ELF-1 (cell line): ENCODE results near the gene ALDH2.
"Not testable (repeated sequence)": the region's sequence is repeated elsewhere in the genome, so short reads cannot be mapped to it uniquely, and the experiment has no call there.

ENCODE experiments used
- DNase-seq: peaks from one replicate; pipeline ENCODE4 v3.0.0-alpha.2; 2016; ENCODE audit warnings: low read depth, low spot score

Gene ALDH2

DNA sequence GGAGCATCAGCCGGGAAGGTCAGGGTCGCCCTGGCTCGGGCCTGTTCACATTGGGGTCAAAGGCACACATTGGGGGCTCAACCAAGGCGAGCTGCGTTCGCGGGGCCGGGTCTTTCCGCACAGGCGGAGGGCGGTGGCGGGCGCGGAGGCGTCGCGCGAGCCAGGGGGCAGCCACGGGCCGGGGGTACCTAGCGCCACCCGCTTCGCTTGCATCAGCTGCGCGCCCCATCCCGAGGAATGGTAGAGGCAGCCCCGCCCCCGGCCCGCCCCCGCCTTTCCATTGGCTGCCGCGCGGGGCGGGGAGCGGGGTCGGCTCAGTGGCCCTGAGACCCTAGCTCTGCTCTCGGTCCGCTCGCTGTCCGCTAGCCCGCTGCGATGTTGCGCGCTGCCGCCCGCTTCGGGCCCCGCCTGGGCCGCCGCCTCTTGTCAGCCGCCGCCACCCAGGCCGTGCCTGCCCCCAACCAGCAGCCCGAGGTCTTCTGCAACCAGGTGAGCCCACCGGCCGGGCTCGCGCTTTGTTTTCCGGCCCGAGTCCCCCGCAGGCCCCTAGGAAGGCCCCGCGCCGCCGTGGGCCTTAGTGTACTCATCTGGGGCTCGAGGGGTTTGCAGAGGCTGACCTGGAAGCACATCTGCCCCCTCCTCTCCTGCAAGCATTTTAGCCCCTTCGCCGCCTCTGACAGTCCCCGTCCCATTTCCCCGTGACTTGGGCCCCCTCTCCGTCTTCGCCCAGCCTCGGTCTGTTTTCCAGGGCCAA, at the start of gene ALDH2:
Gene ALDH2, plus strand, starts transcription at position 326 of the 754 bp plus-strand sequence. Its CDS starts 50 bp downstream, at position 376.
- peak; percentile 88 for DNase-seq

DNA sequence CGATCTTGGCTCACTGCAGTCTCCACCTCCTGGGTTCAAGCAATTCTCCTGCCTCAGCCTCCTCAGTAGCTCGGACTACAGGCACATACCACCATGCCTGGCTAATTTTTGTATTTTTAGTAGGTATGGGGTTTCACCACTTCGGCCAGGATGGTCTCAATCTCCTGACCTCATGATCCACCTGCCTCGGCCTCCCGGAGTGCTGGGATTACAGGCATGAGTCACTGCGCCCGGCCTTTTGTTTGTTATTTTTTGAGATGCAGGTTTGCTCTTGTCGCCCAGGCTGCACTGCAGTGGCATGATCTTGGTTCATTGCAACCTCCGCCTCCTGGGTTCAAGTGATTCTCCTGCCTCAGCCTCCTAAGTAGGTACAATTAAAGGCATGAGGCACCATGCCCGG, 47.4 kb upstream of the ALDH2 start:
- not testable (repeated sequence) for DNase-seq

DNA sequence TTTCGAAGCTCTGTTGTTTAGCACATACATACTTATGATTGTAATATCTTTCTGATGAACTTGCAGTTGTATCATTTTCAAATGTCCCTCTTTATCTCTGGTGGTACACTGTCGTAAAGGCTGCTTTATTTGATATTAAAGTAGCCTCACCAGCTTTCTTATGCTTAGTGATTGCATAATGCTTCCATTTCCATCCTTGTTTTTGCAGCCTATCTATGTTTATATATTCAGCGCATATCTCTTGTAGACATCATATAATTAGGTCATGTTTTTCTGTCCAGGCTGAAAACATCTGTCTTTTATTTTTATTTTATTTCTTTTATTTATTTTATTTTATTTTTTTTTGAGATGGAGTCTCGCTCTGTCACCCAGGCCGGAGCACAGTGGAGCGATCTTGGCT, 46.3 kb upstream of the ALDH2 start:
- DNase-seq: no peak

DNA sequence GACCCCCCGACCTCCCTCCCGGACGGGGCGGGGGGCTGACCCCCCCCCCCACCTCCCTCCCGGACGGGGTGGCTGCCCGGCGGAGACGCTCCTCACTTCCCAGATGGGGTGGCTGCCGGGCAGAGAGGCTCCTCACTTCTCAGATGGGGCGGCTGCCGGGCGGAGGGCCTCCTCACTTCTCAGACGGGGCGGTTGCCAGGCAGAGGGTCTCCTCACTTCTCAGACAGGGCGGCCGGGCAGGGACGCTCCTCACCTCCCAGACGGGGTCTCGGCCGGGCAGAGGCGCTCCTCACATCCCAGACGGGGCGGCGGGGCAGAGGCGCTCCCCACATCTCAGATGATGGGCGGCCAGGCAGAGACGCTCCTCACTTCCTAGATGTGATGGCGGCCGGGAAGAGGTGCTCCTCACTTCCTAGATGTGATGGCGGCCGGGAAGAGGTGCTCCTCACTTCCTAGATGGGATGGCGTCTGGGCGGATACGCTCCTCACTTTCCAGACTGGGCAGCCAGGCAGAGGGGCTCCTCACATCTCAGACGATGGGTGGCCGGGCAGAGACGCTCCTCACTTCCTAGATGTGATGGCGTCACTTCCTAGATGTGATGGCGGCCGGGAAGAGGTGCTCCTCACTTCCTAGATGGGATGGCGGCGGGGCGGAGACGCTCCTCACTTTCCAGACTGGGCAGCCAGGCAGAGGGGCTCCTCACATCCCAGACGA, 42.9 kb upstream of the ALDH2 start:
- not testable (repeated sequence) for DNase-seq

DNA sequence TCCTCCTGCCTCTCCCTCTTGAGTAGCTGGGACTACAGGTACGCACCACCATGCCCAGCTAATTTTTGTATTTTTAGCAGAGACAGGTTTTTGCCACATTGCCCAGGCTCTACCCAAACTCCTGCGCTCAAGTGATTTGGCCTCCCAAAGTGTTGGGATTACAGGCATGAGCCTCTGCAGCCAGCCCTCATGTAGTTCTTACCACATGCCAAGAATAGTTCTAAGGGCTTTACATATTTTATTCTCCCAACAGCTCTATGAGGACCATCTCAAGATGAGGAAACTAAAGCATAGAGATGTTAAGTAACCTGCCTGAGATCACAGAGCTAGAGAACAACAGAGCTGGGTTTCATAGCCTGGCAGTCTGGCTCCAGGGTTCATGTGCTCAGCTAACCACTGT, 37.9 kb upstream of the ALDH2 start:
- no peak for DNase-seq

DNA sequence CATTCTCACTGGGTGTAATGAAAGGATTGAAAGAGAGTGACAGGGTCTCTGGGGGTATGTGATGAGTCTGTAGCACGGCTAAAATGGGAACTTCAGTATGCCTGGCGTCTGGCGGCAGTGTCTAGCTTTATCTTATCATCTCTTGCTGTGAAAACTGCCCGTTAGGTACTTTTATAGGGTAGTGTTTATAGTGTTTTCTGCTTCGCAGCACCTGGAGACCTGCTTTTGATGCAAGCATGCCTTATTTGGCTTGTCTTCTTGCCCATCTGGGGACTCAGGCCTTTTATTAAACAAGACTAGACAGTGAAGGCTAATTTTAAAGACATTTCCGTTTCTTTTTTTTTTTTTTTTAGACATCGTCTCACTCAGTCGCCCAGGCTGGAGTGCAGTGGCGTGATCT, 36.3 kb upstream of the ALDH2 start:
- no peak for DNase-seq

DNA sequence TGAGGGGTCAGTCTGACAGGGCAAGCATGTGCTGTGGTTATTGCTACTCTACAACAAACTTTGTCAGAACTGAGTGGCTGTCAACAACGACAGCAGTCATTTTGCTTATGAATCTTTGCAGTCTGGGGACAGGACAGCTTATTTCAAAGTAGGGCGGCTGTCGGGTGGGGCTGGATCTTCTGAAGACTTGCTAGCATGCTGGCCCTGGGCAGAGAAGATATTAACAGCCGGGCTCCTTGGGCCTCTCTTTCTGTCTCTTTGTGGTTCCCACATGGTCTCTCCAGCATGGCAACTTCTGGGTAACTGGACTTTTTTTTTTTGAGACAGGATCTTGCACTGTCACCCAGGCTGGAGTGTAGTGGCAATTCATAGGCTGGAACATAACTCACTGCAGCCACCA, 33.9 kb upstream of the ALDH2 start:
- DNase-seq: no peak

DNA sequence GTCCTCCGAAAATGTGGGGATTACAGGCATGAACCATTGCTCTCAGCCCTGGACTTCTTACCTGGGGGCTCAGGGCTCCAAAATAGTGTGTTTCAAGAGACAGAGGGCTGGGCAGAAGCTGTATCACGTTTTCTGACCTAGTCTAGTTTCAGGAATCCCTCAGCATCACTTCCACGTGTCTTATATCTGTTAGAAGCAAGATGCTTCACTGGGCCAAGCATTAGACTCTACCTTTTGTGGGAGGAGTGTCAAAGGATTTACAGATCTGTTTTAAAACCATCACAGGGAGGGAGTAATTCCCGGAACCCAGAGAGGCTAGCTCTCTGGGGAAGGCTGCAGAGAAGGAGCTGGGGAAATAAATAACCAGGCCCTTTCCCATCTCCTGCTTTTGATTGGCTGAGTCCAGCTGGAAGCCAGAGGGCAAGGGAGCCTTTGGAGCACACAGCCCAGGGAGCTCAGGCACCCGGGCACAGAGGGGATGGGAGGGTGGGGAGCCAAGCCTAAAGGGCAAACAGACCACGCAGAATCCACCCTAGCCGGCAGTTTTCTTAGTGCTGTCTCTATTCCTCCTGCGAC, 33.3 kb upstream of the ALDH2 start:
- no peak for DNase-seq

DNA sequence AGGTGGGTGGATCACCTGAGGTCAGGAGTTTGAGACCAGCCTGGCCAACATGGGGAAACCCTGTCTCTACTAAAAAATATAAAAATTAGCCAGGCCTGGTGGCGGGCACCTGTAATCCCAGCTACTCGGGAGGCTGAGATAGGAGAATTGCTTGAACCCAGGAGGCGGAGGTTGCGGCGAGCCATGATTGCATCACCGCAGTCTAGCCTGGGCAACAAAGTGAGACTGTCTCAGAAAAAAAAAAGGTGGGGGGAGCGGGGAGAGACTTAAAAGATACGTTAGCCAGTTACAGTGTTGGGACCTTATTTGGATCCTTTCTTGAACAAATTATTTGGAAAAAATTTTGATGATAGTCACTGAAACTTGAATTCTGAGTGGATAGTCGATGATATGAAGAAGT, 27.2 kb upstream of the ALDH2 start:
- not testable (repeated sequence) for DNase-seq

DNA sequence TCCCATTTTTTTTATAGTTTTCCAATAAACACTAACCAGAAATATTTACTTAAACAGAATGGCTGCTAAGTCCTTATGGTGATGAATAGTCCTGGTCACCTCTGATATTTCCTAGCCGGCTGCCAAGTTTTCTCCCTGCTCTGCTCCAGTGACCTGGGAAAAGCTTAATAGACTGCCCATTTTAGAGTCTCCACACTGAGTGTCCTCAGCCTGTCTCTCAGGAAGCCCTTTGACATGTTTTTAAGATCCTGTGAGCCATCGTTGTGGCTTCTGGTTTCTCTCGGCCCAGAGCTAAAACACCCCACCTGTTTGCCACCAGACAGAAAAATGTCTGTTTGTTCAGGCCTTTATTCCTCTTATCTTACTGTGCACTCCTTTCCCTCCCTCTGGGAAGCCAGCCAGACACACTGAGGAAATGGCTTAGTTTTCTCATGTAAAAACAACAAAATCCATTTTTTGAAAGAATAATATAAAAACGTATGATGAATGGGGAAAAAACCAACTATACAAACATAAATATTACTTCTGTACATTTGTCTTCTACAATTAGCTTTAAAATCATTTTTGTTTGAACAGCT, 25.4 kb upstream of the ALDH2 start:
- DNase-seq: no peak

DNA sequence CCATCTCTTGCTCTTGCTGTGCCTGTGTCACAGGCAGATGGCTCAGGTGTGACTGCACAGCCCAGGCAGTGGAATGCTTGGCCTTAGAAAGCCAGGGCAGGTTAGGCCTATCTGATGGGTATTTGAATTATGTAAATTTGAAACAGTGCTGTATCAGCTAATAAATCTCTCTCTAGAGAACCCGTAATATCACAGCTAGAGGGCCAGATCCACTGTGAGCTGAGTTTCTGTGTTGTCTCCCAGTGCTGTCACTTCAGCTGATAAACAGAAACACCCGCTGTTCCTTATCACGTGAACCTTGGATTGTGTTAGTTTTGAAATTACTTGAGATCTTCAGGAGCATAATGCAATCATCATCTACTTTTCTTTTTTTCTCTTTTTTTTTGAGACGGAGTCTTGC, 21.5 kb upstream of the ALDH2 start:
- DNase-seq: no peak

DNA sequence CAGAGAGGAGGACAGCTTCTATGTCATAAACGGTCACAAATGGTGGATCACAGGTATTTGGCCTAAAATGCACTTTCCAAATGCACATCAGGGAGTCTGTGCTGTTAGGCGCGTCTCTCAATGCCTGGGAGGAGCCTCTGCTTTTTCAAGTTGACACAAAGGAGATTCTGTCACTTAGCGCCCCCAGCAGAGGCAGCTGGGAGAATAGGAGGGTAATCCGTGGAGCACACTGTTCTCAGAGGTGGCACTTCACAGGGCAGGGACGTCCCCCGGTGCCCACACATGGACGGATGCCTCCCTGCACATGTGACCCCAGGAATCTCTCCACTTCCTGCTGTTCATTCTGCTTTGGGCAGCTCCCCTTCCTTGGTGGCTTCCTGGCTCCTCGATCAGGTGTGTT, 19.4 kb upstream of the ALDH2 start:
- no peak for DNase-seq

DNA sequence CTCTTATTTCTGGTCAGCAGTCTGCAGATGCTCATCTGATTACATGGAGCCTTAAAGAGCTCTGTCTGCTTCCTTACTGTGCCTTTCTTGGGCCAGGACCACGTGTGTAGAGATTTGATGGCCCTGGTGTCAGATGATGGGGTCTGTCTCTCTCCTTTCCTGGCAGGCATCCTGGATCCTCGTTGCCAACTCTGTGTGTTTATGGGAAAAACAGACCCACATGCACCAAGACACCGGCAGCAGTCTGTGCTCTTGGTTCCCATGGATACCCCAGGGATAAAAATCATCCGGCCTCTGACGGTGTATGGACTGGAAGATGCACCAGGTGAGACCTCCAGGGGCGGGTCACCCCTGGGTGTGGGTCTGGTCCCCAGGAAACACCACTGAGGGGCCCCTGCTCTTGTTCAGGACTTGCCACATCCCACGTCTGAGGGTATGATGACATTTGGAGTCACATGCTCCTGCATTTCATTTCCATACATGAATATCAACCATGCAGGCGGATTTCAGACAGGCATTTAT, 18.5 kb upstream of the ALDH2 start:
- DNase-seq: no peak

DNA sequence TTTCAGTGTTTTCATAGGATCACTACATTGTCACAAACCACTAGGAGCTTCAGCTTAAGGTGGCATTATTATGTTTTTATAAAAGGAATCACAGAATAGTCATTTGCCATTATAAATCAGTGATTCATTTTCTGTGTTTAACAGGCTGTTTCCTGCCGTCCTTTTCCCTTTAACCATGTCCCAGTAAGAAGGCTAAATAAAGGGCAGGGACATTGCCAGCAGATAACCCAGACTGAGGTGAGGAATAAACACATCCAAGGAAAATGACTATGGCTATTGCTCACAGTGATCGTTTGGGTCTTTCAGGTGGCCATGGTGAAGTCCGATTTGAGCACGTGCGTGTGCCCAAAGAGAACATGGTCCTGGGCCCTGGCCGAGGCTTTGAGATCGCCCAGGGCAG, 17.9 kb upstream of the ALDH2 start:
- DNase-seq: no peak

DNA sequence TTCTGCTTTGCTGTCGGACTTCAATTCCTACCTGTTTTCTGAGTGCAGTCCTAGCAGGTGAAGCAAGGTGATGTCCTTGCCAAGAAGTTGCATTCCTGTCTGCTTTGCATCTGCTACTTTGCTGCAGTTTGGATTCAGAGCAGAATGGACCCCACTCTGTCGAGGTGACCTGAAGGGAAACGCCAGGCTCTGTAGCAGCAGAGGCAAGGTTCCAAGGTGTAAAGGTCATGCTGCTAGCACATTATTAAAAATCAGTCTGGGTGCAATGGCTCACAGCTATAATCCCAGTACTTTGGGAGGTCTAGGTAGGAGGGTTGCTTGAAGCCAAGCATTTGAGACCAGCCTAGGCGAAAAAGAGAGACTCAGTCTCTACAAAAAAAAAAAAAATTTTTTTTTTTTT, 17.3 kb upstream of the ALDH2 start:
- no peak for DNase-seq

DNA sequence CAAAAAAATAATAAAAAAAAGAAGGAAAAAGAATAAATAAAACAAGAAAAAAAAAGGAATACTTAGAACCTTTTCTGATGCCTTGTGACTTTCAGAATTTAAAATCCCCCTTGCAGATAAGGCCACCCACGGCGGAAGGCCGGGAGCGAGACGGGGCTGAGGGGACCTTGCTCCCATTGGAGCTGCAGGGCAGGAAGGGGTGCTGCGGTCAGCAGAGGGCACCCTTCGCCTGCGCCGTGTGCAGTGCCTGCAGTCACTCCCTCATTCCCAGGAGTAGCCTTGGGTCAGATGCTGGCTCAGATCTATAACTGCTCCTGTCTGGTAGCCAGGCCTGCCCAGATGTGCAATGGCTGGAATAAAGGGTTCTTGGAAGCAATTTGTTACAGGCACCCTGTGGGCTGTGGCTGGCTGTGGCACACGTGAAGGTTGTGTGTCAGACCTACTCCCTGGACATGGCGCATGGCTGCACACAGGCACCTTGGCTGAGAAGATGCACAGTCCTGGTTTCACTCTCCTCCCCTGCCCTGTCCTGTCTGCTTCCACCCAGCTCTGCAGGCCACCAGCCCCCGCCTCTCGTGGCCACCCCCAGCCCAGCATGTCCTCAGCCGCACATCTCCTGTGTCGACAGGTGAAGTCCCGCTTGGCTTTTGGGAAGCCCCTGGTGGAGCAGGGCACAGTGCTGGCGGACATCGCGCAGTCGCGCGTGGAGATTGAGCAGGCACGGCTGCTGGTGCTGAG, 13.4 kb upstream of the ALDH2 start:
- DNase-seq: peak; percentile 84

DNA sequence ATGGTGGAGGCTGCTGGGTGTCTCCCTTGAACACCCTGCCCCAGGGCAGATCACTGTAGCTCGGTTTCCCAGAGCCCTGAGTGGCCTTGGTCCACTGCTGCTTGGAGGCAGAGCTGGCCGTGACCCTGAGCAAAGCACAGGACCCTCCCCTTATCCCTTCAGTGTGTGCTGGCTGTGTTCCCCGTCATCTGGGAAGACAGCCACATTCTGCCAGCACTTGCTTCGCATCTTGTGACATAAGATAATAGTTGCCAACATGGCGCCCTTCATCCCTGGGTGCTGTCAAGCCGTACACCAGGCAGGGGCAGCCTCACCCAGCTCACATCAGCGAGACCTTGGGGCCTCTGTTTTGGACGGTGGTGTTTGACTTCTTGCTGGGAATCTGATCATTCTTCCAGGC, 12.1 kb upstream of the ALDH2 start:
- no peak for DNase-seq

DNA sequence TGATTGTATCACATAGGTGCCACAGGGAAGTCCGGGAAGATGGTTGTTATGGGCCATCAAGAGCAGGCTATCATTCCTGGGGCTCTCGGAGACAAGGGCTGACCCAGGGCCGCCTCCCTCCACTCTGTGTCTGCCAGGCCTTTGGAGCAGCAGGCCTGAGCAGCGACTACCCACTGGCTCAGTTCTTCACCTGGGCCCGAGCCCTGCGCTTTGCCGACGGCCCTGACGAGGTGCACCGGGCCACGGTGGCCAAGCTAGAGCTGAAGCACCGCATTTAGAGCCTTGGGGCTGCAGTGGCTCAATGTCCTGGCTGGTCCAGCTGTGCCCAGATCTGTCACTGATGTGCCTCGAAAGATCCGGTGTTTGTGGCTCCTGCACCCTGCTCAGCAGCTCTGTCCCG, 10.5 kb upstream of the ALDH2 start:
- no peak for DNase-seq

DNA sequence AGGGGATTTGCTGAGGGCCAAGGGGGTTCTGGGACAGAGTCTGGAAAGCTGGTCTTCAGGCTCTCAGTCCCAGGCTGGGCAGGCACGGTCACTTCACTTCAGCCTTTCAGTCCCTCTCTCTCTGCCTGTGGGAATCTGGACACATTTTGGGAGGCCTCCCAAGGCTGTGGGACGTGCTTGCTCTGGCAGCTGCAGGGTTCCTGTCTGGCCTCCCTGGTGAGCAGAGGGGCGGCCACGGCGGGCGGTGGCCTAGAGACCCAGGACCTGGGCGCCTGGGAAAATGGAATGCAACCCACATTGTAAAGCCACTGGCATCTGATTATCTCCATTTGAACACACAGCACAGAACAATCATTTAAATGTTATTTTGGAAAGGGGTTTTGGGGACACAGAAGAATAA, 10.1 kb upstream of the ALDH2 start:
- DNase-seq: no peak

DNA sequence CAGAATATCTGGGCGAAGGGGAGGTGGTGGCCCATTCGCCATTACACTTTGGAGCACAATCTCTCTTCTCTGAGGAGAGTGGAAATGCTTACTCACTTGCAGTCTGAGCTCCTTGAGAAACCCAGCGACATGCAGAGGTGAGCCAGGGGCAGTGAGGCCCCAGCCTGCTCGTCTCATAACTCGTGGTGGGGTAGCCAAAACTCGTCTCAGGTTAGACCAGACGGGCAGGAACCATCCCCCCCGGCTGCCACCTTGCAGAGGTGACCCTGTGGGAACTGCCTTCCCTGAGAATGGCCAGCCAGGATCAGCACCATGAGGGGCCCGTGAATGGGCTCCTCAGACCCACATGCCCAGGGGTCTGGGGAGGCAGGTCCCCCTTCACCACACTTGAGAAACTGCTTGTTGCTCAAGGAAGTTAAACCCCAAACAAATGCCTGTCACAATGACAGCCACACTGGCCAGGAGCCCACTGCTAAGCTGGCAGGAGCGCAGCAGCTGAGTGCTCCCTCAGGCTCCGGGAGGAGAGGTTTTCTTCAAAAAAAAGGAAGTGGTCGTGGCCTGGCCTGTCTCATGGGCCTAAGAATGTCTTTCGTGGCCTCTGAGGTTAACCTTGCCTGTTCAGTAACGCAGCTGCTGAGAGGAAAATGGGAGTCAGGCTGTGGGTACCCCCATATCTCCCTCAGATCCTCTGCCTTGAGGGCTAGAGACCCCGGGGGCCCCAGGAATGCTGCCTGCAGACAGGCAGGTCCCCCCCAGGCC, 9.2 kb upstream of the ALDH2 start:
- peak; percentile 58 for DNase-seq

DNA sequence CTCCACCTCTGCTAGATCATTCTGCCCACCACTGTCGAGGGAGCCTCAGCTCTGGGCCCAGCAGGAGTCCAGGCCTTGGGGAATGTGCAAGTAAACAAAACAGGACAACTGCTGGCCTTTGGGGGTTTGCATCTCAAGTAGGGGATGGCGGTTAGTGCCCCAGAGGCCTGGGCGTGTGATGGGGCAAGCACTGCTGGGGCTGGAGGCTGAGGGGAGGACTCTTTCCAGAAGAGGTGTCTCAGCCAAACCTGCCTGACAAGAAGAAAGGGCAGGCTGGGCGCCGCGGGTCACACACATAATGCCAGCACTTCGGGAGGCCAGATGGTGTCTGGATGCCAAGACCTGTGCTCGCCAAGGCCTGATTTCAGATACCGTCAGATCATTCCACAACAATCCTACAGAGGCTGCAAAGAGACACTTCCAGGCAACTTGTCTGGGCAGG, 8.6 kb upstream of the ALDH2 start:
- DNase-seq: peak; percentile 71
